Activated B cell treated with CpG ODN at 0.5 μM for 24 hours (primary cell): ENCODE measurements around the gene TMEM131. TPM values are rescaled to one million over a fixed set of nuclear protein-coding genes. Genes with fewer than 3 reads are reported as not detected.

Experiments used
- ATAC-seq: fragments of 200-7000 bp; cut with Tn5 transposase; one replicate; pipeline ENCODE4 v1.10.0; 2021; ENCODE audit warnings: low read depth, mild to moderate bottlenecking, moderate library complexity
- CTCF ChIA-PET: fragments of 350-600 bp; sonication (Branson Sonifier 250); formaldehyde crosslinking; loops from one replicate; lab custom pipeline; 2021; ENCODE audit warnings: antibody characterized with exemption; lab: Charles Lee
- POLR2A ChIA-PET: fragments of 350-600 bp; sonication (Branson Sonifier 250); formaldehyde crosslinking; loops from one replicate; lab custom pipeline; 2021; ENCODE audit warnings: antibody characterized with exemption; lab: Charles Lee
- DNase-seq: peaks from one replicate; pipeline ENCODE4 v3.0.0; 2022
- H3K27ac Mint-ChIP-seq: one replicate; pipeline ENCODE4 v1.8.0; 2020; ENCODE audit warnings: mixed read lengths
- H3K27me3 Mint-ChIP-seq: one replicate; pipeline ENCODE4 v1.8.0; 2021; ENCODE audit warnings: mixed read lengths
- H3K36me3 Mint-ChIP-seq: one replicate; pipeline ENCODE4 v1.8.0; 2021; ENCODE audit warnings: low read depth, mixed read lengths
- H3K4me1 Mint-ChIP-seq: one replicate; pipeline ENCODE4 v1.8.0; 2021; ENCODE audit warnings: mixed read lengths
- H3K4me3 Mint-ChIP-seq: one replicate; pipeline ENCODE4 v1.8.0; 2020; ENCODE audit warnings: mild to moderate bottlenecking, mixed read lengths
- H3K9me3 Mint-ChIP-seq: one replicate; pipeline ENCODE4 v1.8.0; 2020; ENCODE audit warnings: mixed read lengths
- CTCF ChIP-seq: fragments of 200-600 bp; IDR thresholded peaks from one replicate; pipeline ENCODE4 v1.8.0; 2022; ENCODE audit warnings: antibody characterized with exemption, mild to moderate bottlenecking
- intact Hi-C: fragments of 100-400 bp; cut with micrococcal nuclease; formaldehyde crosslinking; loops from one replicate; pipeline ENCODE4 v1.15.1; 2024
- total RNA-seq: library from RNA; stranded (reverse); gene quantifications from 2 replicates; pipeline ENCODE4 v1.2.3, GENCODE V29; 2022

The TMEM131 gene
- total RNA-seq, 1 donor from 2014 or later, result 146 TPM

- ChIA-PET CTCF (interaction anchor here (0.8 kb wide), 1 partner anchor 10 kb away, joined by 3 read pairs; no protein-coding TSS in a partner anchor), POLR2A (no interaction called here)
- peaks cover 84% of the 10 kb centered on the region for H3K36me3 Mint-ChIP-seq
- intact Hi-C loops, result no loop called here
- TF ChIP-seq CTCF, result no peak
- no peak for ATAC-seq
- no peaks in the 10 kb centered on the region for H3K4me1 Mint-ChIP-seq
- H3K27ac Mint-ChIP-seq, result no peak overlapping the region
- DNase-seq, result no peak
- no peaks in the 10 kb centered on the region for H3K9me3 Mint-ChIP-seq
- H3K27me3 Mint-ChIP-seq, result no peaks in the 10 kb centered on the region
- no peak overlapping the region for H3K4me3 Mint-ChIP-seq
These were observed 199.2 kb downstream of the TMEM131 start for GRCh38 chr2:97796465-97797126.

- DNase-seq, result no peak
- no peak overlapping the region for H3K4me3 Mint-ChIP-seq
- CTCF ChIA-PET, result interaction anchor here (1.6 to 2.5 kb wide), 2 partner anchors 14 to 396 kb away, joined by 5 to 8 read pairs; no protein-coding TSS in a partner anchor
- H3K27me3 Mint-ChIP-seq, result no peaks in the 10 kb centered on the region
- ATAC-seq, result no peak
- intact Hi-C loops, result no loop called here
- POLR2A ChIA-PET, result no interaction called here
- no peak overlapping the region for H3K27ac Mint-ChIP-seq
- H3K4me1 Mint-ChIP-seq, result no peaks in the 10 kb centered on the region
- H3K36me3 Mint-ChIP-seq, result peaks cover 86% of the 10 kb centered on the region
- no peaks in the 10 kb centered on the region for H3K9me3 Mint-ChIP-seq
- TF ChIP-seq CTCF, result no peak
These were observed 203.3 kb downstream of the TMEM131 start for GRCh38 chr2:97792416-97792815.

DNA sequence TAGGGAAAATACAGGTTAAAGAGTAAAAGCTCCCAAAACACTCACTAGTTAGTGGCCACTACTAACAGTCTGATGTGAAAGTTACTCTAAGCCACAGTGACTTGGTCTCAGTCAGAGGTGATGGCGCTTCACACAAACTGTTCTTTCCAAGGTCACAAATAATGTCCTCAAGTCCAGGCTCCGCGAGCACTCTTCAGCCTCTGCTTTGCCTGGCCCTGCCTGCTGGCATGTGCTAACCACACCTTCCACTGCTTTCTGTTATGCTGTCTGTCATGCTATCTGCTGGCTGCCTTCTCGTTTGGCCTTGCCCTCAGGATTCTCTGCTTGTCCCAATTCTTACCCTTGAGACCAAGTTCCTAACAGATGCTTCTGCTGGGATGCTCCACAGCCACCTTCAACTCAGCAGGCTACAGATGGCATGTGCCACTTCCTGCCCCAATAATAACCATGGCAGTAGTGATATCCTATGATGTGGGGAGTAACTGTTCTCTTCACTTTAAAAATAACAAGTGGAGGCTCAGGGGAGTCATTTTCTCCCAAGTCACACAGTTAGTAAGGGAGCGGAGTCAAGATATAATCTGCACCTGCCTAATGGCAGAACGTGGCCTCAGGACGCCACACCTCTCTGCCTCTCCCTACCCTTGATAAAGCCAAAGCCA, 206.6 kb downstream of the TMEM131 start:
- Mint-ChIP-seq H3K9me3 (no peaks in the 10 kb centered on the region), H3K27me3 (no peaks in the 10 kb centered on the region), H3K4me3 (no peak overlapping the region), H3K27ac (no peak overlapping the region), H3K36me3 (peaks cover 59% of the 10 kb centered on the region), H3K4me1 (no peaks in the 10 kb centered on the region)
- intact Hi-C loops, result no loop called here
- POLR2A ChIA-PET, result no interaction called here
- ATAC-seq, result no peak
- CTCF ChIA-PET, result no interaction called here
- no peak for DNase-seq
- TF ChIP-seq CTCF, result no peak

DNA sequence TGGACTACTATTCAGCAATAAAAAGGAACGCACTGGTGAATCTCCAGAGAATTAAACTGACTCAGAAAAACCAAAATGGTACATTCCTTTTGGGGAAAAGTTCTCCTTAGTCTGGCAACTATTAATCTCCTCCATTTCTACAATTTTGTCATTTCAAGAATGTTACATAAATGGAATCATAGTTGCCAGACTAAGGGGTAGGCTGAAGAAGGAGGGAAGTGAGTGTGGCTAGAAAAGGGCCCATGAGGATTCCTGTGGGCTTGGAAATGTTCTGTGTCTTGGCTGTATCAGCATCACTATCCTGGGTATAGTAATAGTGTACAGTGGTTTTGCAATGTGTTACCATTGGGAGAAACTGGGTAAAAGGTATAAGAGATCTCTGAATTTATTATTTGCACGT, 209.9 kb downstream of the TMEM131 start:
- H3K9me3 Mint-ChIP-seq, result no peaks in the 10 kb centered on the region
- no peaks in the 10 kb centered on the region for H3K27me3 Mint-ChIP-seq
- intact Hi-C loops, result no loop called here
- no peak overlapping the region for H3K27ac Mint-ChIP-seq
- no peaks in the 10 kb centered on the region for H3K4me1 Mint-ChIP-seq
- DNase-seq (no peak), ATAC-seq (no peak)
- ChIA-PET CTCF (no interaction called here), POLR2A (no interaction called here)
- H3K4me3 Mint-ChIP-seq, result no peak overlapping the region
- no peak for TF ChIP-seq CTCF
- H3K36me3 Mint-ChIP-seq, result peaks cover 39% of the 10 kb centered on the region

GRCh38 chr2:97784953-97785352, 210.8 kb downstream of the TMEM131 start:
- ChIA-PET CTCF (no interaction called here), POLR2A (no interaction called here)
- H3K4me1 Mint-ChIP-seq, result peaks cover 3% of the 10 kb centered on the region
- peaks cover 40% of the 10 kb centered on the region for H3K36me3 Mint-ChIP-seq
- no peaks in the 10 kb centered on the region for H3K9me3 Mint-ChIP-seq
- ATAC-seq, result no peak
- no peak for DNase-seq
- TF ChIP-seq CTCF, result no peak
- intact Hi-C loops, result no loop called here
- H3K4me3 Mint-ChIP-seq, result no peak overlapping the region
- H3K27ac Mint-ChIP-seq, result no peak overlapping the region
- no peaks in the 10 kb centered on the region for H3K27me3 Mint-ChIP-seq
